ENCODE data around the gene NR3C2.

- TF ChIP-seq CTCF (IDR thresholded peaks at IDR 0.05) (no peak), ZFX (IDR thresholded peaks at IDR 0.05; ENCODE audit: borderline replicate concordance) (no peak)
Measured at GRCh38 chr4:148445860-148446330, 3.7 kb upstream of the NR3C2 start.
